ENCODE results near the gene KCNH2. TPM values are rescaled to one million over a fixed set of nuclear protein-coding genes. Genes with fewer than 3 reads are reported as not detected.

Gene KCNH2
- total RNA-seq, 4 donors from 2014 or later, result 29.8 to 71.7 (median 42.5) TPM

DNA sequence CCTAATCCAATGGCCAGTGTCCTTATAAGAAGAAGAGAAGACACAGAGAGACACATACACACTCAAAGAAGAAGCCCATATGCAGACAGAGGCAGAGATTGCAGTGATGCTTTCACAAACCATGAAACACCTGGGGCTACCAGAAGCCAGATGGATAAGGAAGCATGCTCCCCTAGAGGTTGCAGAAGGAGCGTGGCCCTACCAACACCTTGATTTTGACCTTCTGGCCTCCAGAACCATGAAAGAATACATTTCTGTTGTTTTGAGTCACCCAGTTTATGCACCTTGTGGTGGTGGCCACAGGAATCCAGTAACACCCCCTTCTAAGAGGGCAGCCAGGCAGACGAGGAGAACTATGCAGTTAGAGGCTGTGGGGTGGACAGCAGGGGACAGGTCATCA is 82.3 kb downstream of the KCNH2 start:
- intact Hi-C loops (cut with DNase I), result no loop called here

More for the DNA sequence above, 82.3 kb downstream of the KCNH2 start:
- H3K36me3 ChIP-seq, result no peaks in the 10 kb centered on the region
- H3K4me3 ChIP-seq, result no peak overlapping the region
- peaks cover 0 to 26% (median 0%) of the 10 kb centered on the region in 4 donors for H3K27me3 ChIP-seq
- no peak overlapping the region for H3K27ac ChIP-seq (replicated peaks in 1 of 4)
- peaks cover 0 to 10% (median 0%) of the 10 kb centered on the region in 4 donors for H3K9me3 ChIP-seq
- H3K4me1 ChIP-seq, result peaks cover 0 to 11% (median 10%) of the 10 kb centered on the region in 4 donors
- DNase-seq (ENCODE audit: extremely low spot score), result no peak
- TF ChIP-seq EP300 (IDR thresholded peaks at IDR 0.05) (no peak), POLR2A (IDR thresholded peaks at IDR 0.05; ENCODE audit: low read depth) (no peak), POLR2AphosphoS5 (IDR thresholded peaks at IDR 0.05) (no peak)
- TF ChIP-seq, protein P1, sequence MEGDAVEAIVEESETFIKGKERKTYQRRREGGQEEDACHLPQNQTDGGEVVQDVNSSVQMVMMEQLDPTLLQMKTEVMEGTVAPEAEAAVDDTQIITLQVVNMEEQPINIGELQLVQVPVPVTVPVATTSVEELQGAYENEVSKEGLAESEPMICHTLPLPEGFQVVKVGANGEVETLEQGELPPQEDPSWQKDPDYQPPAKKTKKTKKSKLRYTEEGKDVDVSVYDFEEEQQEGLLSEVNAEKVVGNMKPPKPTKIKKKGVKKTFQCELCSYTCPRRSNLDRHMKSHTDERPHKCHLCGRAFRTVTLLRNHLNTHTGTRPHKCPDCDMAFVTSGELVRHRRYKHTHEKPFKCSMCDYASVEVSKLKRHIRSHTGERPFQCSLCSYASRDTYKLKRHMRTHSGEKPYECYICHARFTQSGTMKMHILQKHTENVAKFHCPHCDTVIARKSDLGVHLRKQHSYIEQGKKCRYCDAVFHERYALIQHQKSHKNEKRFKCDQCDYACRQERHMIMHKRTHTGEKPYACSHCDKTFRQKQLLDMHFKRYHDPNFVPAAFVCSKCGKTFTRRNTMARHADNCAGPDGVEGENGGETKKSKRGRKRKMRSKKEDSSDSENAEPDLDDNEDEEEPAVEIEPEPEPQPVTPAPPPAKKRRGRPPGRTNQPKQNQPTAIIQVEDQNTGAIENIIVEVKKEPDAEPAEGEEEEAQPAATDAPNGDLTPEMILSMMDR (IDR thresholded peaks at IDR 0.05), result no peak
- 69% methylated on average over 2 of the region's 2 CpGs for WGBS

Other genes with a start within 250 kb of the KCNH2 start
- gene GIMAP5, start 240.9 kb downstream of the KCNH2 start, total RNA-seq, result 10 to 100 TPM; 26.9 to 48.2 (median 28.6) TPM
- gene TMEM176B, start 178.0 kb downstream of the KCNH2 start, total RNA-seq, result 10 to 100 TPM; 19.5 to 58.2 (median 54.1) TPM
- 10 to 100 TPM; 11.6 to 47.7 (median 35.5) TPM for gene TMEM176A, start 177.6 kb downstream of the KCNH2 start, total RNA-seq
- gene AOC1, start 125.8 kb downstream of the KCNH2 start, total RNA-seq, result under 1 TPM in 3 of 4 donors, not detected in 1; 0.23 to 0.45 (median 0.33) TPM
- 10 to 100 TPM in 3 of 4 donors, 1 to 10 TPM in 1; 3.7 to 20.2 (median 16.2) TPM for gene NOS3, start 12.7 kb upstream of the KCNH2 start, total RNA-seq
- gene ATG9B, start 46.2 kb upstream of the KCNH2 start, total RNA-seq, result under 1 TPM in 1 of 4 donors, not detected in 3; 0.42 TPM
- 10 to 100 TPM; 13.1 to 25.3 (median 19.9) TPM for gene ABCB8, start 50.1 kb upstream of the KCNH2 start, total RNA-seq
- gene ASIC3, start 70.2 kb upstream of the KCNH2 start, total RNA-seq, result 1 to 10 TPM; 1.3 to 2.9 (median 2.1) TPM
- 10 to 100 TPM in 2 of 4 donors, 1 to 10 TPM in 2; 5.3 to 10.4 (median 9.7) TPM for gene CDK5, start 79.6 kb upstream of the KCNH2 start, total RNA-seq
- gene SLC4A2, start 81.3 kb upstream of the KCNH2 start, total RNA-seq, result 100 to 1,000 TPM in 3 of 4 donors, 10 to 100 TPM in 1; 96.8 to 165 (median 122) TPM
- 10 to 100 TPM; 45.7 to 74.9 (median 60.4) TPM for gene FASTK, start 102.5 kb upstream of the KCNH2 start, total RNA-seq
- gene TMUB1, start 105.2 kb upstream of the KCNH2 start, total RNA-seq, result 10 to 100 TPM; 39.0 to 66.6 (median 51.4) TPM
- gene AGAP3, start 108.2 kb upstream of the KCNH2 start, total RNA-seq, result 10 to 100 TPM; 33.8 to 71.2 (median 60.0) TPM
- not detected for gene GBX1, start 189.4 kb upstream of the KCNH2 start, total RNA-seq
- not detected for gene ASB10, start 208.9 kb upstream of the KCNH2 start, total RNA-seq
- not detected for gene H2BK1, start 232.2 kb upstream of the KCNH2 start, total RNA-seq
- gene ABCF2, start 248.9 kb upstream of the KCNH2 start, total RNA-seq, result 10 to 100 TPM; 33.8 to 53.2 (median 39.0) TPM